MCF 10A (cell line): ENCODE results near the gene GALNT14. TPM values are rescaled to one million over a fixed set of nuclear protein-coding genes. Genes with fewer than 3 reads are reported as not detected.

Experiments
- BruUV-seq: library from RNA; stranded (reverse); fragments of 400-500 nt; replicated peaks from 2 replicates; lab custom pipeline; 2021; lab: Mats Ljungman, UMichigan
- CTCF ChIA-PET: fragments of 300-600 bp; sonication (Branson Sonifier 250); formaldehyde crosslinking; extraction: SDS; loops from one replicate; lab custom pipeline; 2021; ENCODE audit warnings: antibody characterized with exemption, inconsistent platforms; lab: Yijun Ruan, JAX
- POLR2A ChIA-PET: fragments of 300-600, 350-650 bp; sonication (Branson Sonifier 250); formaldehyde crosslinking; extraction: SDS; loops from one replicate; lab custom pipeline; 2020; ENCODE audit warnings: antibody characterized with exemption, inconsistent platforms; lab: Yijun Ruan, JAX
- DNase-seq: peaks from one replicate; pipeline ENCODE4 v3.0.0-alpha.2; 2018; ENCODE audit not compliant: unreplicated experiment
- H3K27ac Mint-ChIP-seq: one replicate; pipeline ENCODE4 v1.8.0; 2022; ENCODE audit warnings: mild to moderate bottlenecking, low read depth, mixed read lengths; ENCODE audit not compliant: unreplicated experiment
- H3K27me3 Mint-ChIP-seq: one replicate; pipeline ENCODE4 v1.8.0; 2022; ENCODE audit warnings: mixed read lengths; ENCODE audit not compliant: insufficient read depth, unreplicated experiment
- H3K36me3 Mint-ChIP-seq: one replicate; pipeline ENCODE4 v1.8.0; 2022; ENCODE audit warnings: mild to moderate bottlenecking, moderate library complexity, mixed read lengths; ENCODE audit not compliant: insufficient read depth, unreplicated experiment
- H3K4me1 Mint-ChIP-seq: one replicate; pipeline ENCODE4 v1.8.0; 2022; ENCODE audit warnings: mixed read lengths; ENCODE audit not compliant: insufficient read depth, unreplicated experiment
- H3K4me3 Mint-ChIP-seq: one replicate; pipeline ENCODE4 v1.8.0; 2022; ENCODE audit warnings: mild to moderate bottlenecking, moderate library complexity, mixed read lengths; ENCODE audit not compliant: unreplicated experiment
- H3K9me3 Mint-ChIP-seq: one replicate; pipeline ENCODE4 v1.8.0; 2022; ENCODE audit warnings: mixed read lengths; ENCODE audit not compliant: unreplicated experiment
- CTCF ChIP-seq: fragments of 200-600 bp; IDR thresholded peaks from one replicate; pipeline ENCODE4 v1.8.0; 2022; ENCODE audit warnings: antibody characterized with exemption, mild to moderate bottlenecking; ENCODE audit not compliant: unreplicated experiment
- intact Hi-C: fragments of 100-400 bp; cut with micrococcal nuclease; formaldehyde crosslinking; loops from 2 replicates; pipeline ENCODE4 v1.14.1; 2022
- total RNA-seq: library from RNA; stranded (reverse); gene quantifications from 2 replicates; pipeline ENCODE4 v1.2.3, GENCODE V29; 2022

Gene GALNT14
- total RNA-seq, 1 experiment from 2014 or later = 4.6 TPM

GRCh38 chr2:31088504-31089195, 49.6 kb downstream of the GALNT14 start:
- H3K36me3 Mint-ChIP-seq = no peaks in the 10 kb centered on the region
- POLR2A ChIA-PET = interaction anchor here (0.7 kb wide), 1 partner anchor 31 kb away, joined by 3 read pairs; no protein-coding TSS in a partner anchor

DNA sequence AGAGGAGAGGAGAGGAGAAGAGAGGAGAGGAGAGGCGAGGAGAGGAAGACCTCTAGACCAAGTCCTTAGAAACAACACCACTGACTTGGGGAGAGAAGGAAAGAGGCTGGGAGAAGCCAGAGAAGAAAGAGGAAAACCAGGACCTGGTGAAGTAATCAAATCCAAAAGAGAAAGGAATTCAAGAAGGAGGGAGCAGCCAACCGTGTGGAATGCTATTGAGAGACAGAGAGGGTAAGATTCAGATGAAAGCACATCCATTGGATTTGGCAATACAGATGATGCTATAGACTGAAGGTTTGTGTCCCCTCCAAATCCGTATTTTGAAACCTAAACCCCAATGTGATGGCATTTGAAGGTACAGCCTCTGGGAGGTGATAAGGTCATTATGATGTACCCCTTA, 50.7 kb downstream of the GALNT14 start:
- POLR2A ChIA-PET = no interaction called here
- Mint-ChIP-seq H3K4me1 (peaks cover under 1% of the 10 kb centered on the region), H3K27me3 (no peaks in the 10 kb centered on the region), H3K27ac (no peak overlapping the region), H3K36me3 (no peaks in the 10 kb centered on the region), H3K9me3 (no peaks in the 10 kb centered on the region), H3K4me3 (no peak overlapping the region)
- CTCF ChIA-PET = no interaction called here
- intact Hi-C loops = no loop called here
- BruUV-seq = no TSS peak
- no peak for DNase-seq
- no peak for TF ChIP-seq CTCF

More at GRCh38 chr2:31088504-31089195, 49.6 kb downstream of the GALNT14 start:
- Mint-ChIP-seq H3K4me3 (no peak overlapping the region), H3K27ac (no peak overlapping the region), H3K27me3 (no peaks in the 10 kb centered on the region), H3K4me1 (no peaks in the 10 kb centered on the region), H3K9me3 (no peaks in the 10 kb centered on the region)
- no peak for DNase-seq
- BruUV-seq = no TSS peak
- TF ChIP-seq CTCF = no peak
- intact Hi-C loops = no loop called here
- CTCF ChIA-PET = interaction anchor here (0.5 to 0.6 kb wide), 2 partner anchors 86 to 147 kb away, joined by 3 read pairs; no protein-coding TSS in a partner anchor

DNA sequence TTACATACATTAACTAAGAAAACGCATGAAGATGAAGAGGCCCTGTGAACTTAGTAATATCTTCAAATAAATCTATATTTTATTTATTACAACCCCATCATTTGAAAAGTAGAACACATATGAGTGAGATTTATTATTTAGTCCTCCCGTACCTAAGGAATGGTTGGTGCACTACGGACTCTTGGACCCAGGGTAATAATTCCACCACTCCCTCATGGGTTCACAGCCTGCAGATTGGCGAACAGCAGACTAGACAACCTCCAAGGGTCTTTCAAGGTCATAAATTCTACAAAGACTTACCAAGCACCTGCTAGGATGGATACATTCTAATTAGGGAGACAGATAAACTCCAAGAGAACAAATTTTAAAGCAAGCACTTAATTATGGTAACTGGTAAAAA, 51.6 kb downstream of the GALNT14 start:
- DNase-seq = no peak
- CTCF ChIA-PET = interaction anchor here (0.6 kb wide), 1 partner anchor 714 kb away, joined by 5 read pairs; no protein-coding TSS in a partner anchor

More for the DNA sequence above, 51.6 kb downstream of the GALNT14 start:
- POLR2A ChIA-PET = no interaction called here
- H3K4me1 Mint-ChIP-seq = peaks cover 6% of the 10 kb centered on the region
- intact Hi-C loops = no loop called here
- H3K27me3 Mint-ChIP-seq = no peaks in the 10 kb centered on the region
- no peak overlapping the region for H3K27ac Mint-ChIP-seq
- H3K36me3 Mint-ChIP-seq = no peaks in the 10 kb centered on the region
- no peak for TF ChIP-seq CTCF
- no peaks in the 10 kb centered on the region for H3K9me3 Mint-ChIP-seq
- no peak overlapping the region for H3K4me3 Mint-ChIP-seq
- BruUV-seq = no TSS peak
